NCI-H82 treated with DMSO at 0.1 percent for 48 hours (cell line): ENCODE results near the gene GHRHR.
A peak's percentile ranks its signal among the peaks of the same experiment; 100 is the strongest.

ENCODE experiments used
- DNase-seq: peaks from one replicate; lab custom pipeline; 2025; ENCODE audit not compliant: unreplicated experiment; lab: John Stamatoyannopoulos, UW

Gene GHRHR

DNA sequence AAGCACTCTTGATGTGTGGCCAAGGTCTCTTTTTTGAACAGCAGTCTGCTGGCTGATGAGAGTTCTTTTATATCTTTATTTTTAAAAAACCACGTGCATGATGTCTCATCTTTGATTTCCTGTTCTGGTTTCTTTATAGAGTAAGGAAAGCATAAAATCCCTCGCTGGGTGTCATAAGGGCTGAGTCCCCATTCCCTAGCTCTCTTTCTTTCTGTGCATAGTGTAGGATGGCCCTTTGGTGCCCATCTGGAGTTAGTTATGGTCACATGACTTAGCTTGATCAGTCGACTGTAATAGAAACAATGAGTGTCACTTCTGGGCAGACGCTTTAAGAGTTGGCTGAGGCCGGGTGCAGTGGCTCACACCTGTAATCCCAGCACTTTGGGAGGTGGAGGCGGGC, 38.5 kb downstream of the GHRHR start:
- no peak for DNase-seq

DNA sequence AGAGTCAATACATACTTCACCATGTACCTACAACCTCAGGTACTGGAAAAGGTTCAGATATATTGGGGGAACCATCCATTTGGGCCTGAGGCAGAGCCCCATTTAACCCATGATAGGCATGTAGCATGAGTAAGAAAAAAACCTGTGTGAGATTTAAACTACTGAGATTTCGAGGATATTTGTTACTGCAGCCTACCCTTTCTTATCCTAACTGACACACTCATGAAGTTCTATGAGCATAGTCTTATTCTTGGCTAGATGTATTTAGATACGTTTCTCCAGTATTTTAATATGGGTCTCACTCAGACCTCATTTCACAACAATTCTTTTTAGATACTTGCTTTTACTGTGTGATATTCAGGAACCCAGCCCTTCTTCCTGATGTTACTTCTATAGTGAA, 39.3 kb downstream of the GHRHR start:
- DNase-seq: no peak

DNA sequence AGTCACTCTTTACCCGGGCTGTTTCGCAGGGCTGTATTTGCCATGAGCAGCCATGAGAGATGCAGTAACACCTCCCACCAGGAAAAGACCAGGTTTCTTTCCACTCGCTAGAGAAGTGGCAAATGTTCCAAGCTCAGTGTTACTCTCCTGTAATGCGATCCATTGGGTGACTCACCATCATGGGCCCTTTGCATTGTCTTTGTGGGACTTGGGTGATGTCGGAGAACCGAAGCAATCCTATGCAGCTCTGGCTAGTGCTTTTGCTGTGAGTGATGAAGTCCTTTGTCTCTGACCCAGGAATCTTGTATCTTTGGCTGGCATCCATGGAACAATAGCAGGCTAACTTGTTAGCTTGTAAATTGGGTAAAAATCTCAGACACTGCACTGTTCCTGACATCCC, 40.0 kb downstream of the GHRHR start:
- no peak for DNase-seq

DNA sequence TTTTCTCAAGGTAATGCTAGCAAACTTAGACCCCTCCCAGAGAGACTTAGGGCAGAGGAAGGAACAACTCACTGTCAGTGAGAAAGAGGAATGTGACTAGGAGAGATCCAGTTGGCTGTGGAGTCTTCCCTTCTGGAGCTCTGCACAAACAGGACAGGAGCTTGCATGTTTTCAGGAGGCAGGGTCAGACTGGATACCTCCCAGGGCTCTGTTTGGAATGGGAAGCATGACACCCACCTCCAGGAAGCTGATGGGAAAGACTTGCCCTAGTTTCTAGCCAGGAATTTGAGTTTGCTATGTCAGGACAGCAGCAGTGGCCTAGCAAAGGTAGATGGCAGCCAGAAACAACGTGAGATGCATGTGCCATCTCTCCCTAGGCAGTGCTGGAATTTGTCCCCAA, 40.6 kb downstream of the GHRHR start:
- no peak for DNase-seq

DNA sequence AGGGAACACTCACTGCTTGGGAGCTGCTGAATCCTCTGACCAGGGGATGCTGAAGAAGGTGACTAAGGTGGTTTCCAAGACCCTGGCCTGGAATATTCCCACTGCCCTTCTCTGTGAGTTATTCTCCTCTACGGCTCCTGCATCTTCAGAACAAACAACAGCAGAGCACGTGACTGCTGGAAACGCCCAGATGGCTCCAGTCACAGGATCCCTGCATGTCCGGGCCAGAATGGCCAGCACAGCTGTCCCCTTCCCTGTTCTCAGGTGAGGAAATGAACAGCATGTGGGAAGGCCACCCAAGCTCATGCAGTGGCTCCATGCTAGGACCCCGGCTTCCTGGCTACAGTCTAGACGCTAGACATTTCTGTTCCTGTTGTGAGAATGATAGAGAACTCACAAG, 43.1 kb downstream of the GHRHR start:
- no peak for DNase-seq

DNA sequence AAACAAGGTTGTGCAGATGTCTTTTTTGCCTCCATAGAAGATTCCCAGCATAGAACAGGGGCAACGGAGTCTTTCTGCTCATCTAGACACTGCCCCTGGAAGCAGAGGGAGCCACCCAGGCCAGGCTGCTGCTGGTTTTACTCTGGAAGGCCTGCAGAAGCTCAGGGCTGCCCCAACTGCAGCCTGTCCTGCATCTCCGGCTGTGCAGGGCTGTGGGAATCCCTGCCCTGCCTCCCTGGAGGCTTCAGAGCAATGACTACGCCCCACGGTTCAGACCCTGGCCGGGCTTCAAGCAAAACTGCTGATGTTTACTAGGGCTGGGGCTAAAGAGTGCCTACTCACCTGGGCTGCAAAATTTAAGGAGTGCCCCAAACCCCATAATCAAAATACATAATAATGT, 43.9 kb downstream of the GHRHR start:
- DNase-seq: no peak

DNA sequence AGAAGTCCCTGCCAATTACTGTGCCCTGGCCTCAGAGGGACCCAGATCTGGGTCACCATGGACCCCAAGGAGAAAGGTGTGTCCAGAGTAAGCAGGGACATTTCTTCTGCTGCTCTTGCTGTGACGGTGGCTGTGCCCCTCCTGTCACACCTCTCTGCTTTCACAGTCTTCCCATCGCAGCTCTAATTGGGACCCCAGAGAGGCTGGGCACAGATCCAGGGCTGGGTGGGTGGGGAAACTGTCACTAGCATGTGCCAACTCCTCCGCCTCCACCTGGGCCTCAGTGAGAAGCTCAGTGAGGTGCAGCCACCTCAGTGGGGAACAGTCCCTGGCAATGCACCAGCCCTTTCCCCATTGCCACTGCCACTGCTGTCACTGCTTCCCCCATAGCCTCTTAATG, 51.1 kb downstream of the GHRHR start:
- no peak for DNase-seq

DNA sequence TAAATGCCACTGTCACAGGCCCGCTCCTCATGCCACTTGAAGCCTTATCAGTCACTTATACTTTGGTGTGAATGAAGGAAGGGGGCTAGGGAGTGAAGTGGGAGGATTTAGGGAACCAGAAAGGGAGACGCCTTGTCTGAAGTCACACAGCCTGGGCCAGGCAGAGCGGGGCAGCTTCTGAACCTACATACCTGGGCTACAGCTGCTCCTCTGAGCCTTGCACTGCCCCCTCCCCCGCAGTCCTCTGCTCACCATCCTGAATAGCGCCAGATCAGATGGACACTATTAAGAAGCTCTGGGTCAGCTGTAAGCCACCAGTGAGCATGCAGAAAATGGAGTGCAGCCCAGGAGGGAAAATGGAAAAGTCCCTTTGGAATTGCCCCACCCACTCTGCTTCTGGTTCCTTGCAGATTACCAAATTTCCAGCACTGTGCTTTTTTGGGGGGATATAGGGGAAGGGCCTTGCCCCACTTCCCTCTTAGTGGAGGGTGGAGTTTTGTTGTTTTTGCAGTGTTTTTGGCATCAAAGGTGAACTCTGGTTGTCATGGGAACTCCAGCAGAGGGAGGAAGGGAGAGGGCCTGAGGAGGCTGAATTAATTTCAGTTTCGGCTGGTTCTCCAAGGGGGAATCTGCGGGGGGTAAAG, 53.4 kb downstream of the GHRHR start:
- no peak for DNase-seq

DNA sequence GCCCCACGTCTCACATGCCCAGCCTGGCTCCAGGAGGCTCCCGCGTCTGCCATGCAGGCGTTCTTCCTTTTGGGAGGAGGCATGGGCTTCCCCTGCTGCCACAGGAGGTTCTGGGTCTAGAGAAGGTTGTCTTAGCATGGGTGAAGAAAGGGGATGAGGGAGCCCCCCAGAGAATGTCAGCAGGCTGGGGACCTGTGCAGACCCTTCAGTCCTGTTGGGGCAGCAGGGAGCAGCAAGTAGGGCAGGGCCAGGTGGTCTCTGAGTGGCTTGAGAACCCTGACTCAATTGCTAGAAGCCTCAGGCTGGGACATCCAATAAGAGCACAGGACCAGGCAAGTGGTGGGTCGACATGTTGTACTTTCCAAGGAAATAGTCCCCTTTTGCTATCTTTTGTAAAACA, 54.0 kb downstream of the GHRHR start:
- DNase-seq: no peak

DNA sequence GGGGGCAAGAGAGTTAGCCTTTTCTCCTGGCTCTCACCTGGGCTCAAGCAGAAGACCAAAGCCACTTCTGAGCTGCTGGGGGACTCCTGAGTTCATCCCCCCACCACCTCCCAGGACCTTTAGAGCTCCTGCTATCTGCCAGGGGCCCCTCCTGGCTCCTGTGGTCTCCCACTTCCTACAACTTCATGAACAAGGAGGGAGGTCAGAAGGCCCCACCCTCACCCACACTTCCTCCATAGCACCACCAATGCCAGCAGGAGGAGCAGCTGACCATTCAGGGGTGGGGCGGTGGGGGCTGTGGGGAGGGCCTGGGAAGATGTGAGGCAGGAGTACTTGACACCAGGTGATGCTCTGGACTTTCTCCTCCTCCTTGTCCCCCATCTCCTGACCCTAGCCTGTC, 55.8 kb downstream of the GHRHR start:
- no peak for DNase-seq

DNA sequence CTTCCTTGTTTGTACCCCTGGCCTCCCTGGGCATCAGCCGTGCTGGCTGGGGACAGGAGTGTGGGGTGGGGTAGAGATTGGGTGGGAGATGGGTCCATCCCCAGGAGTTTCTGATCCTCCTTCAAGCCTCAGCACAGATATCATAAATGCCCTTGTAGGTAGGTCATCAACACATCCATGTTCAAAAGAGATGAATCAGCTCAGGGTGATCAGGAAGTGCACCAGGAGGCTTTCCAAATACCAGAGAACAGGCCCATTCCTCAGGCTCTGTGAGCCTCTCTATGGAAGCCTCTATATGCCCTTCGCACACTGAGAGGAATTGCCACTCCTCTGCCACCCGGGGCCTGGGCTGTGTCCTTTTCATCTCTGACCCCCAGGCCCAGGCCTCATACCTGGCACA, 56.4 kb downstream of the GHRHR start:
- no peak for DNase-seq

DNA sequence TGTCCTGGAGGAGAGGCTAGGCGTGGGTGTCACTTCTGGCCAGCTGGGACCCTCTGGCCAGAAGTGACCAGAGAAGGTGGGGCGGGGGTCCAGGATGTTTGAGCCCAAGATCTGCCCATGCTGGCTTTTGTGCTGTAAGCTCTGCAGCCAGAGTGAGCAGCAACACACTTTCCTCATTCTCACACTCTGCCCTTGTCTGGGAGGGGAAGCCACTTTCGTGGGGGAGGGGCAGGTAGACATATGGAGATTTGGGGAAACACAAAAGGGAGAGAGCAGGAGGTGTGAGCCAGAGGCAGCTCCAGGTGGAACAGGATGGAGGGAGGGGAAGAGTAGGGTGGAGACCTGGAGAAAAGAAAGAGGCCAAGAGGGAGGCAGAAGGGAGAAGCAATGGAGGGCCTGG, 56.9 kb downstream of the GHRHR start:
- DNase-seq: no peak

DNA sequence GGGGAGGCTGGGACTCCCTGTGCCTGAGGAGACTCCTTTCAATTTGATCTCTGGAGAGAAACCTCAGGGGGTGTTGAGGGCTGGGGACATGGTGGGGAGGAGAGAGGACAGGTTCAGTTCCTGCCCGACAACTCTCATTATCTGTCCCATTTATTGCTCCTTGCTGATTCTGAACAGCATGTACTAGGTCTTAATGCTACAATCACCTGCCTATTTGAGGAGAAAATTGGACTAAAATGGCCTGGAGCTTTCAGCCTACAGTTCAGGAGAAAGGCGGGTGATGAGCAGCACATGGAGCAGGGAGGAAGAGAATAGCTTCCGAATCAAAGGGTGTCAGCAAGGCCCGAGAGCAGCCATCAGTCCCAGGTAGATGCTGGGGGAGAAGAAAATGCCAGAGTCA, 58.4 kb downstream of the GHRHR start:
- DNase-seq: no peak

DNA sequence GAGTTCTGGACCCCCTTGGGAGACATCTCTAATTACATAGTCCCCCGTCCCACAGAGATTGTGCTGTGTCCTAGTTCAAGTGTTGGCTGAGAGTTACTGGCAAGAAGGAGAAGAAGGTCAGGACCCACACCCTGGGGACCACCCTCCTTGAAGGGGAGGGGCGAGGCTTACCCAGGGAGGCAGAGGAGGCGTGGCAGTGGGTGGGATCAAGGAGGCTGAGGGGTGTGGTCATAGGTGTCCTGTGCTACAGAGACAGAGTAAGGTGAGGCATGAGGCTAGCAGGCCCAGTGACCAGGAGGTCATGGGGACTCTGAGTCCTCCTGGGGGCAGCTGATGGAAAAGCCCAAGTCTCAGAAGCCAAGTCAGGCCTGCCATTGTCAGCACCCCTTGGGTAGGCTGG, 59.0 kb downstream of the GHRHR start:
- DNase-seq: no peak

DNA sequence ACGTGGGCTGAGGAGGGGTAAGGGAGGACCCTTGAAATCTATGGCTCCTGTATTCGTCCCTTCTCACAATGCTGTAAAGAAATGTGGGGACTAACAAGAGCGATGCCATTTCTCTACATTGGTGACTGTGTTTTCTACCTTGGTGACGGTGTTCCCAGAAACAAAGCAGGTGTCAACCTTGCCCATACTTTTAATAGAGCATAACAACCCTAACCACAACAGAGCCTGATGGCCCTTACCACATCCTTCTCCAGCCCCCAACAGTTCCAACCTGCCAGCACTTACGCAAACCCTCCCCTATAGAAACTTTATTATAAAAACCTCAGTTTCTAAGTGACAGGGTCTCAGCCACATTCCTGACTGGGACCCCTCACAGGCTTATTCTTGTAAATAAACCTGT, 60.1 kb downstream of the GHRHR start:
- no peak for DNase-seq

DNA sequence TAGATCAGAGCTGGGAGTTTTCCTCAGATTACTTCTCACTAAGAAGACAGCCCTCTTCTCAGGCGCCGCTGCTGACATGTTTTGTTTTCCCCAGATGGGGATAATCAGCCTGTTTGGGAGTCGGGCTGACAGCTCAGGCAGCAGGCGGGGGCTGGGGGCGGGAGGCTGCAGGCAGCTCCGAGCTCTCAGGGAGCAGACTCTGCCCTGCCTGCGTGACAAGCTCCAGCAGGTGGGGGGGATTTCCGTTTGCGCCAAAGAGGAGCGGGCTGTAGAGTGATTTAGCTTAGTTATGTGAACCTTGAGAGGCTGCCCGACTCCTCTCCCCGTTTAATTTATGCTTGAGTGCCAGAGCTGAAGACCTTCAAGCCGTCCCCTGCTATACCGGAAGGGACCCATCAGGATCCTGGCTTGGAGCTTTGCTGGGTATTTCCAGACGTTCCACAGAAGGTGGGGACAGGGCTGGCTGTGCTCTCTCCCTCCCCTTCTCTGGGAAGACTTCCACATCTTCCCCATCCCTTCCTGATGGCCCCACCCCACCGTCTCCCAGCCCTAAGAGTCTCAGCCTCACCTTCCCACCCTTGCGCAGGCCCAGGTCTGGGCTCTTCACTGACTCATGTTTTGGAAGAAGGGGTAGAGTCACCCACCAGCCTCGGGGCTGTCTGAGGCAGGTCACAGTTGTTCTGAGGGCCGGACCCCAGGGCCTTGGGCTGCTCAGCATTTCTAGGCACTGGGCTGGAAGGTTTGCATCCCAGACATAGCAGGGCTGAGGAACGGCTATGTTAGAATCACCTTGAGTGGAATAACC, 63.6 kb downstream of the GHRHR start:
- DNase-seq: peak; percentile 71

DNA sequence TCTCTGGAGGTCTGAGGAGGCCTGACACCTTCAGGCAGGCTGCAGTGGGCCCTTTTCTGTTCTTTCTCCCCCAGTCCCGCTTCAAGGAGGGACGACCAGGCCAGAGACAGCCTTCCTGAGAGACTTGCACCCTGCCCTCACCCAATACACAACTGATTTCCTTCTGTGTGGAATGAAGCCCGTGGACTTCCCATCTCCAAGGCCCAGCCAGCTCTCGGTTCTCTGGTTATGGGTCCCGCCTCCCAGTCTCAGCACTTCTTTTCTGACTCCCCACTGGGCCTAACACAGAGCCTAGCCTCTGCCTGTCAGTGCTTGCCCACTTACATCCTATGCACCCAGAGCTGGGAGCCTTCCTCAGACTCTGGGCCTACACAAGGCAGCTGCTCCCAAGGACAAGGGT, 64.3 kb downstream of the GHRHR start:
- no peak for DNase-seq

DNA sequence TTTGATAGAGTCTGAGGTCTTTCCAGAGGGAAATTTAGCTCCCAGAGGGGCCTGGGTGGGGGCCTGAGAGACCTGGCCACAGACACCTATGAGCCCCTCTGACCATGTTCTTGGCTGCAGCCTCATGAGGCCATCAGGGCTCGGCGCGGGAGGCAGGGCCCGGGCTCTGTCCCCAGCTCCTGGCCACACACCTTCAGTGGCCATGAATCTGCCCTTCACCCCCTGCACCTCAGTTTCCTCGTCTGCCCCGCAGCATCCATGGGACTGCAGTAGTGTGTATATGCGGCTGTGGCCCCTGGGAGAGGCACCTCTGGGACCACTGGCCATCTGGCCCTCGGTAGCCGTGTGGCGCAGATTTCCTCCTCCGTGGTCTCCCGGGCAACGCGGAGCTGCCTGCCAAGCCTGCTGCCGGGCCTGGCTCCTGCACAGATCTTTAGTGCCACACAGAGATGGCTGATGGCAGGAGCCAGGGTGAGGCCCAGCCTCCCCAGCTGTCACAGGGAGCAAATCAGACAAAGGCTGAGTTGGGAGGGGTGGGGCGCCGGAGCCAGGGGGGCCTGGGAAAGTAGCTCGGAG, 64.8 kb downstream of the GHRHR start:
- DNase-seq: no peak
